NK-92 (cell line): ENCODE measurements around the gene STAU1.
"Not testable (repeated sequence)": the region's sequence is repeated elsewhere in the genome, so short reads cannot be mapped to it uniquely, and the experiment has no call there.

Source experiments
- DNase-seq: peaks from one replicate; lab custom pipeline; 2025; ENCODE audit not compliant: unreplicated experiment; lab: John Stamatoyannopoulos, UW

STAU1 gene

GRCh38 chr20:49123982-49124381 lies 64.2 kb downstream of the STAU1 start:
- no peak for DNase-seq

- DNase-seq = no peak
Measured at GRCh38 chr20:49122920-49123319, 65.2 kb downstream of the STAU1 start.

DNA sequence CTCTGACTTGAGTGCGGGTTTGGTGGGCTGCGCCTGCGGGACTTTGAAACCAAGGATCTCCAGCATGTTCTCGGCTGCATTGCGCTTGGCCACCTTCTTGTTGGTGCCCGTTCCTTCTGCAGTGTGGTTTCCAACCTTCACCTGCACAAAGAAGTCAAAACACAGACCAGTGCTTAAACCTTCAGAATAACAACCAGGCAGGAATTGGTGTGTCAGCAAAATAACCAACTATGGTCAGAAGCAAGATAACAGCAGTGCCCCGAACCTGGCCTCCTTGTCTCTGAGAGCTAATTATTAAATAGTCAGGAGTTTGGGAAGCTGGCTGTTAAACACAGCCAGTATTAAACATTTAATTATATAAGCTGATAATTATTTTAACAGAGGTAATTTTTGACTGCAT lies 68.1 kb downstream of the STAU1 start:
- no peak for DNase-seq

DNA sequence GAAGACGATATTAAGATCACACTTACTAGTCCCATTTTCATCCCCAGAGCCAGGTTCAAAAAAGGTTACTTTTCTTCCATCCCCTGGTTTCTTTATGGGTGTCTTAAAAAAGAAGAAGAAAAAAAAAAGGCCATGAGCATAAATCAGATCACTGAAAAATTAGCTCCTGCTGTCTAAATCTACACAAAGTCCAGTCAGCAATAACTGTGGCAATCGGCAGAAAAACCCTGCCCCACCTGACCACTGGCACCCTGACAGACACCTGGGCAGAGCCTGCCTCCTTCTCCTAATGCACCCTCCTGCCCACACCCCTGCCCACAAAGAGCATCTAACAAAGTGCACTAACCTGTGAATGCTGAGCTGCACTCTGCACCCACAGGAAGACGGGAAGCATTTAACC lies 69.8 kb downstream of the STAU1 start:
- DNase-seq = no peak

DNA sequence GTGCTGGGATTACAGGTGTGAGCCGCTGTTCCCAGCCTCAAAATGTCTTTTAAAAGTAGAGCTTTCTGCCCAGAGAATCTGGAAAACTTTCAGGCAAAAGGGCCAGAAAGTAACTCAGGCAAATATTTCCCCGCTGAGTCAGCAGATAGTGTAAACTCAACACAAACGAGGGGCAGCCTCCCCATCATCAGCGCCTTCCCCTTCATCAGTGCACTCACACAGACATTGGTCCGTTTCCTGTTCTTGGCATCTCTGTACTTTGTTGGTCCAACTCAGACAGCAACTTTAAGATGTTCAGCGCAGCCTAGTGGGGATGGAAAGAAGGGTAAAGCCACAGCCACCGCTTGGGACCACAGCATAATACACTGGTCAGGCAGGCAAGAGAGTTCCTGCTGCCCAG lies 72.6 kb downstream of the STAU1 start:
- no peak for DNase-seq

DNA sequence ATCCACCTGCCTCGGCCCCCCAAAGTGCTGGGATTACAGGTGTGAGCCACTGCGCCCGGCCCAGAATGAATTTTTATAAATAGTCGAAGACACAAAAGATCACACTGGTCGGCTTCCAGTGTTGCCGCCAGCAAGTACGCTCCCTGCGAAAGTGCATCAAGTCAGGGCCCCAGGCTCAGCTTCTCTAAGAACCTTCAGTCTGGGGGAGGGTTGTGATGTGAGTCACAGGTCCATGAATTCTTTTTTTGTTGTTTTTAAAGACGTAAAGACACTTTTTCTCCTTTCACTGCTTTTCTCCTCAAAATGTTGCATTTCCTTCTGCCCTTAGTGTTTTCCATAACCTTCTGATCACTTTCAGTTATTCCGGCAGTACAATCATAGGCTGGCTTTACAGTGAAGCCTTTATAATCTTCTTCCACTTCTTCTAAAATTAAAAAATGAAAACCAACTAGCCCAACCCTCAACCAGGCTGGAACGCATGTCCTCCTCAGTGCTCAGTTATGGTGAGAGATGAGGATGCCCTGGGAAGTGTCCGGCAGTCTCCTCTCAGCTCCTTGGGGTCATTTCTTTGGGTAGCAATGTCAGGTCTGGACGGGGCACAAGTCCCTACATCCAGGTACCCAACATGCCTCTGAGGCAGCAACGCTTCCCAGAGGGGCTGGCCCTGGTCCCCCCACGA lies 75.4 kb downstream of the STAU1 start:
- DNase-seq = no peak

- no peak for DNase-seq
Measured at GRCh38 chr20:49110767-49111694, 77.1 kb downstream of the STAU1 start.

DNA sequence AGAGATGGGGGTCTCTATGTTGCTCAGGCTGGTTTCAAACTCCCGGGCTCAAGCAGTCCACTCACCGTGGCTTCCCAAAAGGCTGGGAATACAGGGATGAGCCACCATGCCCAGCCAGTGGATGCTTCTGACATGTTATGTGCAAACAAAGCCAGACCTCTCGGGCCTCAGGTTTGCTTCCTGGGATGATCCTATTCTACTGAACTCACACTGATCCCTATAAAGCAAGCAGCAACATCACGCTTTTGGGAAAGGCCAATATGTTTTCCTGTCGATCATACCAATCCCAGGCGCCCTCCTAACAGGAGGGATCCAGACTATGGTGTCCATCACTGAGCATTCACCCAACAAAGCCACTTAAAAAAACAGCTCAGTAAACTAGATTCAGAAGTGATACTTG lies 81.8 kb downstream of the STAU1 start:
- no peak for DNase-seq

DNA sequence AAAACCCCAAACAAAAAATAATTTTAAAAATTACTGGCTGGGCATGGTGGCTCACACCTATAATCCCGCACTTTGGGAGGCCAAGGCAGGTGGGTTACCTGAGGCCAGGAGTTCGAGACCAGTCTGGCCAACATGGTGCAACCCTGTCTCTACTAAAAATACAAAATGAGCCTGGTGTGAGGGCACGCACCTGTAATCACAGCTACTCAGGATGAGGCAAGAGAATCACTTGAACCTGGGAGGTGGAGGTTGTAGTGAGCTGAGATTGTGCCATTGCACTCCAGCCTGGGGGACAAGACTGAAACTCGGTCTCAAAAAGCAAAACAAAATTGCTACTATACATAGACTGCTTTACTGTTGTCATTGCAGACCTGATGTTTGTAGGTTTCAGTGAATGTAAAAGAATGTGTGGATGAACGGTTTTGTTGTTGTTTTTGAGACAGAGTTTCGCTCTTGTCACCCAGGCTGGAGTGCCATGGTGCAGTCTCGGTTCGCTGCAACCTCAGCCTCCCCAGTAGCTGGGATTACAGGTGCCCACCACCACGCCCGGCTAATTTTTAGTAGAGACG lies 83.1 kb downstream of the STAU1 start:
- not testable (repeated sequence) for DNase-seq

DNA sequence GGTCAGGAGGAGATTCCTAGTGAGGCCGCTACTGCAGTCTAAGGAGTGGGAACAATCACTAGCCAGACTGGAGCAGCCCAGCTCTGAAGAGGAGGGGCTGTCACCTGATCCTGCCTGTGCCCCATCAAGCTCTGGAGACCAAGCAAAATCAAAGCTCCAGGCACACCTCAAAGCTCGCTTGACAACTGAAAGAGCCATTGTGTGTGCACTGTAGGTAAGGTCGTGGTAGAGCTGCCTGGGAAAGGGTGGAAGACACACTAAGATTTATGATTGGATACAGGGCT lies 83.8 kb downstream of the STAU1 start:
- no peak for DNase-seq

GRCh38 chr20:49103647-49104364 lies 84.3 kb downstream of the STAU1 start:
- no peak for DNase-seq

DNA sequence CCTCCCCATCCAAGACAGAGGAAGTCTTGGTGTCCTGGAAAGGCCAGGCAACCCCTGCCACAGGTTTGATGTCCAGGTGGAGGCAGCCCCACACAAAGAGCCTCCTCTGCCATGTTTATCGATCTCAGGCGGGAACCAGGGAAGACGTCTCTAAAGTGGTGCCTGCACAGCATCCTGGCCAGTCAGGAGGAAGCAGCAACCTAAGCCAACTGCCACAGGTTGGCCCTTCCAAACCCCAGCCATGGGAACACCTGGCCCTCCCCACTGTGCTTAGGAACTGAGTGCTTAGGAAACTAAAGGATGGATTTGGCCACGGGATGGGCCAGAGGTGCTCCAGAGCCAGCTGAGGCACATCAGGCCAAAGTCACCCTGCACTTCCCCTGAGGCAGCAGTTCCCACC lies 85.1 kb downstream of the STAU1 start:
- DNase-seq = no peak

DNA sequence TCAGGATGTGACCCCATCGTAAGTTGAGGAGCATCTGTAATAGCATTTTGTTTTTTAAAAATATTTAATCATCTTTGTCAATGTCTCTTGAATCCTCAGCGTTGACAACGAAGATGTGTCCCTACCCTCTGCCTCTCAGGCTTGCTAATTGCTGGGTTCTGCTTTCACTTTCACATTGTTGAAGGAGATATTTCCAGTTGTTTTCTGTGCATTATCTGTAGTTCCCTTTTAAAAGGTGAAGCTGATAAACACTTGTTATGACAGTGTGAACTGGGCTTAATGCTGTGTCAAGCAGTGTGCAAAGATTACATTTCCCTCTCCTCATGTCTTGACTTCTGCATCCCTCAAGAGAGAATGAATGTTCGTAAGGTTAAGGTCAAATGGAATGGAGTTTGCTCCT lies 87.2 kb downstream of the STAU1 start:
- no peak for DNase-seq

DNA sequence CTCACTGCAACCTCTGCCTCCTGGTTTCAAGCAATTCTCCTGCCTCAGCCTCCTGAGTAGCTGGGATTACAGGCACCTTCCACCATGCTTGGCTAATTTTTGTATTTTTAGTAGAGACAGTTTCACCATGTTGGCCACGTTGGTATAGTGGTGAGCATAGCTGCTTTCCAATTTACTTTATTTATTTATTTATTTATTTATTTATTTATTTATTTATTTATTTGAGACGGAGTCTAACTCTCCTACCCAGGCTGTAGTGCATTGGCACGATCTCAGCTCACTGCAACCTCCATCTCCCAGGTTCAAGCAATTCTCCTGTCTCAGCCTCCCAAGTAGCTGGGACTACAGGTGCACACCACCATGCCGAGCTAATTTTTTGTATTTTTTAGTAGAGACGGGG lies 87.8 kb downstream of the STAU1 start:
- not testable (repeated sequence) for DNase-seq

DNA sequence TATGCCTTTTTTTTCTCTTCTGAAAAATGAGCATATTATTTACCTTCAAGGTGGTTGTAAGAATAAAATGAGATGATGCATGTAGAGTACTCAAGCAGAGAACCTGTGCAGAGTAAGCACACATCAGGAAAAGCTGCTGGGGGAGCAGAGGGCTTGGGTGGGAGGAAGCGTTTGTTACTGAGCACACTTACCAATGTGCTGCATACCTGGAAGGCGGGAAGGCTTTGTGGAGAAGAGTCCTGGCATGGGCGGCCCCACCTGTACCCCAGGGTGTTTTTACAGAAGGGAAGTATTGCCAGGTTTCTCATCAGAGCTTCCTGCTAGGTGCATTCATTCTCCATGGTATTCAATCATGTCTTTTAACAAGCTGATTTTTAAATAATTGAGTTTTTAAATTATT lies 89.1 kb downstream of the STAU1 start:
- DNase-seq = no peak

DNA sequence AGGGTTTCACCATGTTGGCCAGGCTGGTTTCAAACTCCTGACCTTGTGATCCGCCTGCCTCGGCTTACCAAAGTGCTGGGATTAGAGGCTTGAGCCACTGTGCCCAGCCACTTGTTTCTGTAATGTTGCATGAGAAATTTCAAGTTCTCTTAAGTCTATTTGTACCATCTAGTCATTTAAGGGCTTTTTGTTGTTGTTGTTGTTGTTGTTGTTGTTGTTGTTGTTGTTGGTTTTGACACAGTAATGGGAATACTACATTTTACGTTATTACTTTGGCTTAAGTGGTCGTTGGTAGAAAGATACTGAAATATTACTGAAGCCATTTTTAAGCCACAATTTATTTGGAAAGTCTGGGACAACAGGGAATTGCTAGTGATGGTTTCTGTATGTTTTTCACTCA lies 90.0 kb downstream of the STAU1 start:
- DNase-seq = no peak

DNA sequence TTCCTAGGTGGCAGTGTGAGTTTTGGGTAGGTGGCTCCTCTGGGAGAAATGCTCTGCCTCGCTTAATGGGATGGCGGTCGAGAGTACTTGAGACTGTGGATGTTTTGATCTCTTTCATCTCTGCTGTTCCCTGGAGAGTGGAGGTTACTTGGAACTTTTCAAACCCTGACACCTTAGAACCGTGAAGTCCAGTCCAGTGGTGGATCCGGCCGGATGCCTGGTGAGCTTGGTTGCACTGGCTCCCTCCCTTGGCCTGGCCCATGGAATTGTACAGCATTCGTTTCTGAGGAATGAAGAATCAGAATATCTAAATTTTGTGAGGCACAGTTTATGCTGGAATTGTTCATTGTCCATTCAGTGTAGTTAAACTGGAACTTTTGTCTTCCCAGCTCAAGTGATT lies 91.0 kb downstream of the STAU1 start:
- DNase-seq = no peak

GRCh38 chr20:49096203-49096730 lies 91.9 kb downstream of the STAU1 start:
- no peak for DNase-seq

- DNase-seq = no peak
Measured at GRCh38 chr20:49091762-49092161, 96.4 kb downstream of the STAU1 start.

DNA sequence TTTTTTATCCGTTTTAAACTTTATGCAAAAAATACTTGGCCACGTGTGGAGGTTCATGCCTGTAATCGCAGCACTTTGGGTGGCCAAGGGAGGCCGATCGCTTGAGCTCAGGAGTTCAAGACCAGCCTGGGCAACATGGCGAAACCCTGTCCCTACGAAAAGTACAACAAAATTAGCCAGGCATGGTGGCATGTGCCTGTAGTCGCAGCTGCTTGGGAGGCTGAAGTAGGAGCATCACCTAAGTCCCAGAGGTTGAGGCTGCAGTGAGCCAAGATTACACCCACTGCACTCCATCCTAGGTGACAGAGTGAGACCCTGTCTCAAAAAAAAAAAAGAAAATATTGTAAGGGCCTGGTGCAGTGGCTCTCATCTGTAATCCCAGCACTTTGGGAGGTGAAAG lies 97.0 kb downstream of the STAU1 start:
- DNase-seq = no peak

DNA sequence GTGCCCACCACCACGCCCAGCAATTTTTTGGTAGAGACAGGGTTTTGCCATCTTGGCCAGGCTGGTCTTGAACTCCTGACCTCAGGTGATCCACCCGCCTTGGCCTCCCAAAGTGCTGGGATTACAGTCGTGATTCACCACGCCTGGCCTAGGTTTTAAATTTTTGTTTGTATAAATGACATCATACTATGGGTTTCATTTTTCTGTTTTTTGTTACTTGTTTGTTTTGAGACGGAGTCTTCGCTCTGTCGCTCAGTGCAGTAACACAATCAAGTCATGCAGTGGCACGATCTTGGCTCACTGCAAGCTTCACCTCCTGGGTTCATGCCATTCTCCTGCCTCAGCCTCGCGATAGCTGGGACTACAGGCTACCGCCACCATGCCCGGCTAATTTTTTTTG lies 105.8 kb downstream of the STAU1 start:
- not testable (repeated sequence) for DNase-seq
